SU-DHL-6 (cell line): ENCODE results near the gene EDEM3.

Source experiments
- CTCF ChIP-seq: fragments of 200-600 bp; sonication (generic); IDR thresholded peaks from one replicate; pipeline ENCODE4 v1.5.1; 2017; ENCODE audit warnings: antibody characterized with exemption, mild to moderate bottlenecking, low read length, moderate library complexity; ENCODE audit not compliant: insufficient read depth, poor library complexity, severe bottlenecking
- EZH2phosphoT487 ChIP-seq: fragments of 200-600 bp; sonication (generic), shearing (Covaris generic); conservative IDR thresholded peaks from 2 replicates; pipeline ENCODE4 v1.6.1; 2018; ENCODE audit warnings: mild to moderate bottlenecking, antibody characterized with exemption, low read length, moderate library complexity, mixed read lengths

DNA sequence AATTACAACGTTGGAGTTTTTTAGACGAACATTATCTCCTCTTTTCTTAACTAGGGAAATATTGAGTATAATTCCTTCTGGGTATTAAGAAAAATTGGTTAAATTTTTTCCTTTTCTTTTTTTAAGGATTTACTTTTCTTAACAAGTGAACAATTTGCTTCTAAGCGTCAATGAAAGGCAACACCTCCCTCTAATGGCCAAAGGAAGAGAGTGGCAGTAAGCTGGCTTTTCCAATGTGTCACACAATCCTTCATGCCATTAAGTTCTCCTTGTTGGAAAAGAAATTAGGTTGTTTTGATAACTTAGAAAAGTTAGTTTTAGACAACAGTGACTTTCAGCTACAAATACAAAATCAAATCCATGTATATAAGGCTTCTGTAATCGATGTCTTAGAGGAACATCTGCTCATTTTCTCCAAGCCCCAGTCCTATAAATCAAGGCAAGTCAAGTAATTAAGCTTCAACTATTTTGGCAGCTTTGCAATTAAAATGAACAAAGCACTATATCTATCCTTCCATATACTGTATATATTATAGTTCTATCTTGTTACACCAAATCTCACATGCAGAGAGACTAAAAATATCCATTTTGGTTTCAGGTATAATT lies 62.8 kb downstream of the EDEM3 start:
- TF ChIP-seq CTCF (peak; percentile 36), EZH2phosphoT487 (no peak)
